ENCODE data around the gene KIF17.

DNA sequence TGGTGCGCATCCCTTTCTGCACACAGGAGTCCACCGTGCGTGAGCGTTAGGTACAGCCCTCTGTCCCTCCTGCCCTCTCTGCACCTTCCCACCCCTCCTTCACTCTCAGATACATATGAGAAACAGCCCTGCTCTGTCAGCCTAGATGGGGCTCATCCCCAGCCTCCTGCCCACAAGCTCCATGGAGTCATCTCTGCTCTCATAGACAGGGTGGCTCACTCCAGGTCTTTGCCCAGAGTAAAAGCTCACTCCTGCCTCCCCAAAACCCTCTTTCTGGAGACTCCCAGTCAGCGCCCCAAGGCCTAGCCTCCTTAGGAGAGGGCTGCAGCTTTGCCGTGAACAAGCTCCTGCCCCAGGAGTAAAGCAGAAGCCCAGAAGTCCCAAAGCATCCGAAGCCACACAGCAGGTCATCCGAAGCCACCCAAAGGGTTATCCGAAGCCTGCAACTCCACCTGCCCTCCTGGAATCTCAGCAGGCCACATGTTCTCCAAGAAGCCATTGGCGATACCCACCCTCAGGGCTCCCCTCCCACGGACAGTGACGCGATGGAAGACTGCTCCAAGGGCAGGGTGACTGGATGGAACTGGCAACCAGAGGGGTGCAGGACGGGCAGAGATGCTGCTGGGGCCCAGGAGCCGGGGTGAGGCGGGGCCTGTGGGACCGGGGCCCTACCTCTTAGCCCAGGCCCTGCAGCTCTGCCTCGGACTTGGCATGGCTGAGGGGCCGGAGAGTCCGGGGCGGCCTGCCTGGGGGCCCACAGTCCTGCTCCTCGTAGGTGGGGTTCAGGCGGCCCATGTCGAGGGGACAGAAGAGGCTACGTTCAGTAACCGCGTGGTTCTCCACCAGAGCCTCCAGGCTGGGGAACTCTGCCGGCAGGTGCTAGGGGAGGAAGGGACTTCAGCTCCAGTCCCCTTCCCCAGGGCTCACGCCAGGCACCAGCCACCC, 3.6 kb upstream of the KIF17 start:
- TF ChIP-seq, protein P1, sequence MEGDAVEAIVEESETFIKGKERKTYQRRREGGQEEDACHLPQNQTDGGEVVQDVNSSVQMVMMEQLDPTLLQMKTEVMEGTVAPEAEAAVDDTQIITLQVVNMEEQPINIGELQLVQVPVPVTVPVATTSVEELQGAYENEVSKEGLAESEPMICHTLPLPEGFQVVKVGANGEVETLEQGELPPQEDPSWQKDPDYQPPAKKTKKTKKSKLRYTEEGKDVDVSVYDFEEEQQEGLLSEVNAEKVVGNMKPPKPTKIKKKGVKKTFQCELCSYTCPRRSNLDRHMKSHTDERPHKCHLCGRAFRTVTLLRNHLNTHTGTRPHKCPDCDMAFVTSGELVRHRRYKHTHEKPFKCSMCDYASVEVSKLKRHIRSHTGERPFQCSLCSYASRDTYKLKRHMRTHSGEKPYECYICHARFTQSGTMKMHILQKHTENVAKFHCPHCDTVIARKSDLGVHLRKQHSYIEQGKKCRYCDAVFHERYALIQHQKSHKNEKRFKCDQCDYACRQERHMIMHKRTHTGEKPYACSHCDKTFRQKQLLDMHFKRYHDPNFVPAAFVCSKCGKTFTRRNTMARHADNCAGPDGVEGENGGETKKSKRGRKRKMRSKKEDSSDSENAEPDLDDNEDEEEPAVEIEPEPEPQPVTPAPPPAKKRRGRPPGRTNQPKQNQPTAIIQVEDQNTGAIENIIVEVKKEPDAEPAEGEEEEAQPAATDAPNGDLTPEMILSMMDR (IDR thresholded peaks at IDR 0.05; ENCODE audit: insufficient read depth, low read length) = no peak
- TF ChIP-seq, protein P2, sequence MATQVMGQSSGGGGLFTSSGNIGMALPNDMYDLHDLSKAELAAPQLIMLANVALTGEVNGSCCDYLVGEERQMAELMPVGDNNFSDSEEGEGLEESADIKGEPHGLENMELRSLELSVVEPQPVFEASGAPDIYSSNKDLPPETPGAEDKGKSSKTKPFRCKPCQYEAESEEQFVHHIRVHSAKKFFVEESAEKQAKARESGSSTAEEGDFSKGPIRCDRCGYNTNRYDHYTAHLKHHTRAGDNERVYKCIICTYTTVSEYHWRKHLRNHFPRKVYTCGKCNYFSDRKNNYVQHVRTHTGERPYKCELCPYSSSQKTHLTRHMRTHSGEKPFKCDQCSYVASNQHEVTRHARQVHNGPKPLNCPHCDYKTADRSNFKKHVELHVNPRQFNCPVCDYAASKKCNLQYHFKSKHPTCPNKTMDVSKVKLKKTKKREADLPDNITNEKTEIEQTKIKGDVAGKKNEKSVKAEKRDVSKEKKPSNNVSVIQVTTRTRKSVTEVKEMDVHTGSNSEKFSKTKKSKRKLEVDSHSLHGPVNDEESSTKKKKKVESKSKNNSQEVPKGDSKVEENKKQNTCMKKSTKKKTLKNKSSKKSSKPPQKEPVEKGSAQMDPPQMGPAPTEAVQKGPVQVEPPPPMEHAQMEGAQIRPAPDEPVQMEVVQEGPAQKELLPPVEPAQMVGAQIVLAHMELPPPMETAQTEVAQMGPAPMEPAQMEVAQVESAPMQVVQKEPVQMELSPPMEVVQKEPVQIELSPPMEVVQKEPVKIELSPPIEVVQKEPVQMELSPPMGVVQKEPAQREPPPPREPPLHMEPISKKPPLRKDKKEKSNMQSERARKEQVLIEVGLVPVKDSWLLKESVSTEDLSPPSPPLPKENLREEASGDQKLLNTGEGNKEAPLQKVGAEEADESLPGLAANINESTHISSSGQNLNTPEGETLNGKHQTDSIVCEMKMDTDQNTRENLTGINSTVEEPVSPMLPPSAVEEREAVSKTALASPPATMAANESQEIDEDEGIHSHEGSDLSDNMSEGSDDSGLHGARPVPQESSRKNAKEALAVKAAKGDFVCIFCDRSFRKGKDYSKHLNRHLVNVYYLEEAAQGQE (IDR thresholded peaks at IDR 0.05; ENCODE audit: insufficient replicate concordance, low read depth) = no peak
- TF ChIP-seq POLR2AphosphoS5 (IDR thresholded peaks at IDR 0.05; ENCODE audit: low read depth) (no peak), GABPA (IDR thresholded peaks at IDR 0.05; ENCODE audit: low read depth) (no peak)
